GM11168 (cell line): ENCODE results near the gene MAML1.
"Not testable (repeated sequence)": the region's sequence is repeated elsewhere in the genome, so short reads cannot be mapped to it uniquely, and the experiment has no call there.

ENCODE experiments used
- in situ Hi-C: fragments of 300-500 bp; cut with MboI; formaldehyde crosslinking; loops from one replicate; pipeline ENCODE4 v1.12.0; 2022; ENCODE audit warnings: low sequenced_read_pairs; ENCODE audit not compliant: unreplicated experiment

MAML1 gene

DNA sequence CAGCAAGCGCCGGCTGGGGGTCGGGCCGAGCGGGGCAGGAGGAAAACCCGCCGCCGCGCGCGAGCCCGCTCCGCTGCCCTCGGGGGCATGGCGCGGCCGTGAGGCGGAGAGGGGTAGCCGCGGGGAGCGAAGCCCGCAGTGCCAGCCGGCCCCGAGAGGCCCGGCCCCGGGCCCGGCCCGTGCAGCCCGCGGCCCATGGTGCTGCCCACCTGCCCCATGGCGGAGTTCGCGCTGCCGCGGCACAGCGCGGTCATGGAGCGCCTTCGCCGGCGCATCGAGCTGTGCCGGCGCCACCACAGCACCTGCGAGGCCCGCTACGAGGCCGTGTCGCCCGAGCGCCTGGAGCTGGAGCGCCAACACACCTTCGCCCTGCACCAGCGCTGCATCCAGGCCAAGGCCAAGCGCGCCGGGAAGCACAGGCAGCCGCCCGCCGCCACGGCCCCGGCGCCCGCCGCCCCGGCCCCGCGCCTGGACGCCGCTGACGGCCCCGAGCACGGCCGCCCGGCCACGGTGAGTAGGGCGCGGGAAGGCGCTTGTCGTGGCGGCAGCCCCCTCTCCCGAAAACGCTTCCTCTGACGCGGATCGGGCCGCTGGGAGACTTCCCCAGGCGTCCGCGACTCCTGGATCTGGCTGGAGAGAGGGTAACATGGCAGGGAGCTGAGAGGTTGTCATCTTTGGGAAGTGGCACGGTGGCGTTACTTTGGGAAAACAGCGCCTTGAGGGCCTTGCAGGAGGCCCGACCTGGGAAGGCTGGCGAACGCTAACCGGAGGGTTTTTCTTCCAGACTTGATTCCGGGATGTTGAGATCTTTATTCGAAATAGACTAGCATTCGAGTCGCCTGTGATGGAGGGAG, 523 bp downstream of the MAML1 start:
- in situ Hi-C loops: no loop called here

DNA sequence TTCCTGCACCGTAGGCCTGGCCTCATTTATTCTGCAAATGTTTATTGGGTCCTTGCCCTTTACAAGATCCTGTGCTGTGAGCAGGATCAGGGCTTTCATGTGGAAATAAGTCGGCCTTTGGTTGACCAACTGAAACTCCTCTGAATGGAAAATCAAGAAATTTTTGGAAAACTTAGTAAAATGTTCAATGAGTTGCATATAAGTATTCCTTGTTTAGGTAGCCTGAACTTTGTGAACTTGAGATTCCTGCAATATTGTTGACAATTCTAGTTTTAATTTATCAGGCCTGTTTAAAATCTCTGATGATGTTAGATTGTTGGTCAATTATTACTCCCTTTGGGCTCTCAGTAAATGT, 1.1 kb downstream of the MAML1 start:
- in situ Hi-C loops: no loop called here

DNA sequence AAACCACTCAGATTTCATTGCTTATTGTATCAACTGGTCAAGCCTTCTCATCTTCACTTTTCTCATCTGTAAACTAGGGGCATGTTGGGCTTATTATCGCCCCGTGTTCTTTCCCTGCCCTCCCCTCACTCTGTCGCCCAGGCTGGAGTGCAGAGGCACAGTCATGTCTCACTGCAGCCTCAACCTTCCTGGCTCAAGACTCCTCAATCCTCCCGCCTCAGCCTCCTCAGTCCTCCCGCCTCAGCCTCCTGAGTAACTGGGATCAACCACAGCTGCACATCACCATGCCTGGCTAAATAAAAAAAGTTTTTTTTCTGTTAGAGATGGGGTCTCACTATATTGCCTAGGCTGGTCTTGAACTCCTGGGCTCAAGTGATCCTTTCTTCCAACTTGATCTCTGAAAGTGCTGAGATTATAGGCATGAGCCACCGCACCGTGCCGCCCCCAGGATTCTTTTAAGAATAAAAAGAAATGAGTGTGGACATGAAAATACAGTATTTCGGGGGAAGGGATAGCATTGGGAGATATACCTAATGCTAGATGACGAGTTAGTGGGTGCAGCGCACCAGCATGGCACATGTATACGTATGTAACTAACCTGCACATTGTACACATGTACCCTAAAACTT, 2.0 kb downstream of the MAML1 start:
- in situ Hi-C loops: no loop called here

DNA sequence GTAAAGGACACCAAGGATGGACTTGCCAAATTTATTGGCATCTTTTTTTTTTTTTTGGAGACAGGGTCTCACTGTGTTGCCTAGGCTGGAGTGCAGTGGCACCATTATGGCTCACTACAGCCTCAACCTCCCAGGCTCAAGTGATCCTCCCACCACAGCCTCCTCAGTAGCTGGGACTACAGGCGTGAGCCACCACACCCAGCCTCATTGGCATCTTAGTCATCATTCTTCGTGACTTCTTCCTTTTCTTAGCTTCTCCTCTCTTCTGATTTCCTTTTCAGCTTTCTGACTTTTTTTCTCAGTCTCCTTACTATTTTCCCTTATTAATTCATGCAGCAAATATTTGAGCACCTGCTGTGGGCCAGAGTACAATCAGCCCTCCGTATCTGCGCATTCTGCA, 6.1 kb downstream of the MAML1 start:
- in situ Hi-C loops: no loop called here

DNA sequence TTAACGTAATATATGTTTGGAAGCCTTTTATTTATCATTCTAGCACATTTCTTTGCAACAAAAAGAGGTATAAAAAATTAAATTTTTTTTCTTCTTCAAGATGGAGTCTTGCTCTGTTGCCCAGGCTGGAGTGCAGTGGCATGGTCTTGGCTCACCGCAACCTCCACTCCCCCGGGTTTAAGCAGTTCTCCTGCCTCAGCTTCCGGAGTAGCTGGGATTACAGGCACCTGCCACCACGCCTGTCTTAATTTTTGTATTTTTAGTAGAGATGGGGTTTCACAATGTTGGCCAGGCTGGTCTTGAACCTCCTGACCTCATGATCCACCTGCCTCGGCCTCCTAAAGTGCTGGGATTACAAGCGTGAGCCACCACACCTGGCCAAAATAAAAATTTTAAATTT, 11.5 kb downstream of the MAML1 start:
- in situ Hi-C loops: not testable (repeated sequence)

DNA sequence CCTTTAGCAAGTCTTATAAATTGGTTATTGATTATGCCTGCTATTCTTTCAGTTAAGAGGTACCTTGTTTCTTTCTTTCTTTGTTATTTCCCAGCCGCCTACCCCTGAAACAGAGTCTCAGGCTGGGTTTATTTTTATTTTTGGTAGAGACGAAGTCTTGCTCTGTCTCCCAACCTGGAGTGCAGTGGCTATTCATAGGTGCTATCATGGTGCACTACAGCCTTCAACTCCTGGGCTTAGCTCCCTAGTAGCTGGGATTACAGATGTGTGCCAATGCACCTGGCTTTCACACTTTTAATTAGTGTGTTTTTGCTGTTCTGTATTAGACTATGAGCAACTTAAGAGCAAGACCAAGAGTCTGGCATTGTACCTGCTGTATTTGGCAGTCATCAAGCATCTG, 14.2 kb downstream of the MAML1 start:
- in situ Hi-C loops: no loop called here

DNA sequence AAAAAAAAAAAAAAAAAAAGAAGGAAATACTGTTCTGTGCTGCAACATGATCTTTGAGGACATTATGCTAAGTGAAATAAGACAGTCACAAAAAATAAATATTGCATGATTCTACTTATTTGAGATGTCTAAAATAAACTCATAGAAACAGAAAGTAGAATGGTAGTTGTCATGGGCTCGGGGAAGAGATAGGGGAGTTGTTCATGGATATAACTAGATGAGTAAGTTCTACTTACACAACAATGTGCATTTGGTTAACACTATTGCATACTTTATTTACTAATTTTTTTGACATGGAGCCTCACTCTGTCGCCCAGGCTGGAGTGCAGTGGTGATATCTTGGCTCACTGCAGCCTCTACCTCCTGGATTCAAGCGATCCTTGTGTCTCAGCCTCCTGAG, 15.2 kb downstream of the MAML1 start:
- in situ Hi-C loops: no loop called here

DNA sequence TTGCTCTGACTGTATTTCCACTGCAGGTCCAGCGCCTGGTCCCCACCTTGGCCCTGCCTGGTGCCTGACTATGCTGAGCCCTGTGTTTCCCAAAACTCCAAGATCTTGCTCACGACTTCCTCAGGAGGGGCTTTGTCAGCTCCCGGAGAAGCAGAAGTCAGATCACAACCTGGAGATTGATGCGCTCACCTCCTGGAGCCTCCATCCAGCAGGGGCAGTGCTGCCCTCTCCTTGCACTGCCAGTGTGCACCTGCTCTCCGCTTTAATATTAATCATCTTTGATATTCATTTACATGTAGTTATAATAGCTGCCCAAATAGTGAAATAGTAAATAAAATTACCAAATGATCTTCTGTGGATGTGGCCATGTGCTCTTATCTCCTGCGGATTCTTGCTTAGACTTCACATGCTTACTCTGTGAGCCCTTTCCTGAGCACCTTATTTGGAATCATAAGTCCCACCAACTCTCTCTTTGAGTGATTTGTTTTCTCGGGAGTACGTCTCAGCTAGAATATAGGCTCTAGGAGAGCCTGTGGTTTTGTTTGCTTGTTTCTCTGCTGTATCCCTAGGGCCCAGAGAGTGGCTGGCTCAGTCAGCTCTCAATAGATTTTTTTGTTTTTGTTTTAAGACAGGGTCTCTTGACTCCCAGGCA, 17.4 kb downstream of the MAML1 start:
- in situ Hi-C loops: no loop called here

DNA sequence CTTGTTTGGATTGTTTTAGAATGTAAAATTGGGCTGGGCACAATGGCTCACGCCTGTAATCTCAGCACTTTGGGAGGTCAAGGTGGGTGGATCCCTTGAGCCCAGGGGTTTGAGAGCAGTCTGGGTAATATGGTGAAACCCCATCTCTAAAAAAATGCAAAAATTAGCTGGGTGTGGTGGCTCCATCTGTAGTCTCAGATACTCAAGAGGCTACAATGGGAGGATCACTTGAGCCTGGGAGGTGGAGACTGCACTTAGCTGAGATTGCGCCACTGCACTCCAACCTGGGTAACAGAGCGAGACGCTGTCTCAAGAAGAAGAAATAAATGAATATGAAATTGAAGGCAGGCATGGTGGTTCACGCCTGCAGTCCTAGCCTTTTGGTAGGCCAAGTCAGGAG, 21.3 kb downstream of the MAML1 start:
- in situ Hi-C loops: no loop called here

DNA sequence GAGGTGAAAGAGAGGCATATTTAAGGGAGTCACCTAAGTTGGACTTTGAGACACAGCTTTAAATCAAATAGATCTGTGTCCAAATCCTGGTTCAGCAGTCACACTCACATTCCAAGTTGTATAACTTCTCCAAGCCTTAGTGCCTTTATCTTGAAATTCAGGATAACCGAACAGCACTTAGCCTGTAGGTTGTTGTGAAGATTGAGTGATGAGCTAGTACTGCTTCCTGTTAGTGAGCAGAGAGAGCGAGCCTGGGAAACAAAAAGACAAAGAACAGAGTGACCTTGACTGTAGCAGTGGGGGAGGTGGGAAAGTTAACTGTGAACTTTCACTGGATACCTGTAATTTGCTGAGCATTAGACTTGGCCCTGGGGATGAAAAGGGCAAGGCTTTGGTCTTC, 22.4 kb downstream of the MAML1 start:
- in situ Hi-C loops: no loop called here

DNA sequence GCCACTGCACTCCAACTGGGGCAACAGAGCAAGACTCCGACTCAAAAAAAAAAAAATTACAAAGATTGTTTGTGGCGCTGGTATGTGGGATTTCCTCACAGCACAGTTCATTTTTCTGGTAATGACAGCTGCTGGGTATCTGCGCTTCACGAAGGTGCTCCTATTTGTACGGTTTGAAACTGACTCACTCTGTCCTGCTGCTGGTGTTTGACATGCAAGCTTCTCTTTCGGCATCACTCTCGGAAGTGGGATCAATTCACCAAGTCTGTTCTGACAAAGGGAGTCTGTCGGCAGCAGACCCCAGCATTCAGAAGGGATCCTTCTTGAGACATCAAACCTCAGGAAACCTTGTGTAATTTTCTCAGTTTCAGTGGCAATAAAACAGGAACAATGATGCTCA, 26.3 kb downstream of the MAML1 start:
- in situ Hi-C loops: no loop called here

DNA sequence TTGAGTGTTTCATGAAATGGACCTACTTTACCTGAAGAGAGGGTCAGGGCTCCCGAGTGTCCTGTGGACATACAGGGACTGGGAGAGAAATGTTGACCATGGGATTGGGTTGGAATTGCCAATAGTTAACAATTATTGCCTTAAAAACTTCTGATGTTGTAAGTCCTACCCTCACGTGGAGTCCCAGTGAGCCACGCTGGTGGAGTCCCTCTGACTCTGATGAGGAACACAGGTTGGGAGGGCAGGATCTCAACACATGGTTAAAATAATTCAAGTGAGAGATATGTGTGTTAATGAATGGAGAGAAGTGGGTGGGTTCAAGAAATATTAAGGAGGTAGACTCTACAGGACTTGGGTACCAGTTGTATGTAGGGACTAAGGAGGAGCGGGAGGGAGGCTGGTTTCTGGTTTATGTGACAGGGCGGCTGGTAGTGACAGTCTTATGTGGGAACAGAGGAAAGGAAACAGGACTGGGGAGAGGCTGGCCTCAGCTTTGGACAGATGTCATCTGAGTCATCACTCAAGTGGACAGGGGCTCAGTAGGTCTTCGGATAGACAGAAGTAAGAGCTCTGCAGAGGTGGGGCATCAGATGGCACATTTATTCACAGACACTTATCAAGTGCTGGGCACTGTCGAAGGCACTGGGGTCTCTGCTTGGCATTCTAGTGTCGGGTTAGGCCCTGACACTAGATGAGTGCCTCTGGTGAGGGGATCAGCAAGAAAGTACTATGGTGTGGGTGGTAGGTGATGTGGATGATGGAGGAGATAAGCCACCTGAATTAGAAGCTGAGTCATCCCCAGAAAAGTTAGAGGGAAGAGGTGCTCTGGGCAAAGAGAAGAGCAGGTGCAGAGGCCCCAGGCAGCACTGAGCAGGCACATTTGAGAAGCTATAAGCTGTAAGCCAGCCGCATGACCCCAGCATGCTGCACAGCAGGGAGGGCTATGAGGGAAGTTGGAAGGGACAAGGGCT, 27.2 kb downstream of the MAML1 start:
- in situ Hi-C loops: no loop called here

DNA sequence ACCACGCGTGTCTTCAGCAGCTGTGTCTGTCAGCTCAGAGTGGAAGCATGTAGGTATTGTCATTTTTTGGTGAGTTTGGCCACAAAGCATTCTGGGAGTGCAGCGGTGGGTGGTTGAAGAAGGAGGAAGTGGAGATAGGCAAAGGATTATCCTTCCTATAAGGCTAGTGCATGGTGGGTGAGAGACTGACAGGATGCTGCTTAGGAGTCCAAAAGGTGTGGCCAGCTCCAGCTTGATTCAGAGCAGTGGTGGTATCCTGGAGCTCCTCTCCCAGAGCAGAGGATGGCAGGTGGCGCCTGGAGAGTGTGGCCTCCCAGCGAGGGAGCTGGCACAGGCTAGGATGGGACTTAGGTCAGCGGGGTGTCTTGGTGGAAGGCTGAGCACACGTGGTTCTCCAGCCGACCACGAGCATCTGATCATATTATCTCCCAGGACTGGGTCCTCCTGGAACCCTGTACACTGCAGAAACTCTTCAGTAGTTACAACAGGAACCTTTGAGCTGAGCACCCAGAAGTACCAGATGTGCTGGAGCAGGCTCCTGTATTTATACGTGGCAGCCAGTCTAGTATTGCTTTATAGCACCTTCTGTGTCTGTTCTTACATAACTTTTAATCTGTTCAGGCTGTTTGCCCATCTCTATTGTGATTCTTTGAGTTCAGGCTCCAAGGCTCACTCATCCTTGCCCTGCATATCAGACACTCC, 29.6 kb downstream of the MAML1 start:
- in situ Hi-C loops: no loop called here

DNA sequence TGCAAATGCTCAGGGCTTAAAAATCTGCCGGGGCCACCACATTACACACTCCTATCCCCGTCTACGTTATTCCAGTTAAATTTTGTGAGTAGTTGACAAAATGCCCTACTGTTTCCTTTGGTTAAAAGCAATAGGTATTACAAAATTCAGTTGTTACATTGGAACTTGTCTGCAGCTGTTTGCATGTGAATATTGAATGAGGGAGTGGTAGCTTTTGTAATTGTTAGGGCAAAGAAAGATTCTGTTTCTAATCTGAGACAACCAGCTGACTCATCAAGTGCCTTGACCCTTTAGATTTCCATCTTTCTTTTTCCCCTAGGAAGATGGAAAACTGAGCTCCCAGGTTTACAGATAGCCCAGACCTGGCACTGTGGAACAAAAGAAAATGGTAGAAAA, 30.2 kb downstream of the MAML1 start:
- in situ Hi-C loops: no loop called here

DNA sequence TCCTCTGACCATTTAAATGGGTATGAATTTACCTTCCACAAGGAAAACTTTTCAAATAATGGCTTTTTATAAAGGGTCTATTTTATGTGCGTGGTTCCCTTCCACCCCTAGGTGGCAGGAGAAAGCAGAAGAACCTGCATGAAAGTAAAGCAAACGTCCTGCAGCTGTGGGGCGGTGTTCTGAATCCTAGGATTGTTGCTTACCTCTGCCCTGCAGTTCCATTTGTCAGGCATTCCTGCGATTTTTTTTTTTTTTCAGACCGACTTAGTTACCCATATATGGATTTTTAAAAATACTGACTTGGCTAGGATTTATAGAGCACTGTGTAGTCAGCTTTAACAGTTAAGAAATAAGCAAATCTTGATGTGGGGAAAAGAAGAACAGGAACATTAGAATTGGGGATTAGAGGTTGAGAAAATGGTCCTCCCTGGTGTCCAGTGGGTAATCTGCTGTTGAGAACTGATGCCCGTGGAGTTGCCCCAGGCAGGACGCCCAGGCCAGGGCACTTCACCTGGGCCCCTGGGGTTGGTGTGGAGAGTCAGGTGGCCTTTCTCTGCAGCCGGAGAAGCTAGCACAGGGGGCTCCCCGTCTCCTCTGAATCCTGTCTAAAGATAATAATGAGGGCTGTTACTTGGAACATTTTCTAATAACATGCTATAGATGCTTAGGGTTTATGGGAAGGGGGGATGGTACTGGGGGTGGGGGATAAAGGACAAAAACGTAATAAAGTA, 30.8 kb downstream of the MAML1 start:
- in situ Hi-C loops: no loop called here

DNA sequence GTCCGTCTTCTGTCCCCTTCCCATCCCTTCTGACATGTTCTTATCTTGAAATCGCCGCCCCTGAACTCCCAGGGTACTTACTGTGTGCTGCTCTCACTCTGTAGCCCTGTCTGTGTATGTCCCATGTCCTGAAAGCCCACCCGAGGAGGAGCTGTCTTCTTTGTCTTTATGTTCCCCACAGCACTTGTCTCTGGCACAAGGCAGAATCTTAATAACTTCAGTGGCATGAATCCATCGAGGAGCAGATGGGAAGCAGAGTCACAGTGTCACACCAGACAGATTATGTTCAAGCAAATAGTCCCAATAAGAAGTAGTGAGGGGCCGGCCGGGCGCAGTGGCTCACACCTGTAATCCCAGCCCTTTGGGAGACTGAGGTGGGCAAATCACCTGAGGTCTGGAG, 31.4 kb downstream of the MAML1 start:
- in situ Hi-C loops: no loop called here

DNA sequence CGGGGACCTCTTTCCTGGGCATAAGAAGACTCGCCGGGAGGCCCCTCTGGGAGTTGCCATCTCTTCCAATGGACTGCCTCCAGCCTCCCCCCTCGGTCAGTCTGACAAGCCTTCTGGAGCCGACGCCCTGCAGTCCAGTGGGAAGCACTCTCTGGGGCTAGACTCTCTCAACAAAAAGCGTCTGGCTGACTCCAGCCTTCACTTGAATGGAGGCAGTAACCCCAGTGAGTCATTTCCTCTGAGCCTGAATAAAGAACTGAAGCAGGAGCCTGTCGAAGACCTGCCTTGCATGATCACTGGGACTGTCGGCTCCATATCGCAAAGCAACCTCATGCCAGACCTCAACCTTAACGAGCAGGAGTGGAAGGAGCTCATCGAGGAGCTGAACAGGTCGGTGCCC, 32.8 kb downstream of the MAML1 start:
- in situ Hi-C loops: no loop called here

DNA sequence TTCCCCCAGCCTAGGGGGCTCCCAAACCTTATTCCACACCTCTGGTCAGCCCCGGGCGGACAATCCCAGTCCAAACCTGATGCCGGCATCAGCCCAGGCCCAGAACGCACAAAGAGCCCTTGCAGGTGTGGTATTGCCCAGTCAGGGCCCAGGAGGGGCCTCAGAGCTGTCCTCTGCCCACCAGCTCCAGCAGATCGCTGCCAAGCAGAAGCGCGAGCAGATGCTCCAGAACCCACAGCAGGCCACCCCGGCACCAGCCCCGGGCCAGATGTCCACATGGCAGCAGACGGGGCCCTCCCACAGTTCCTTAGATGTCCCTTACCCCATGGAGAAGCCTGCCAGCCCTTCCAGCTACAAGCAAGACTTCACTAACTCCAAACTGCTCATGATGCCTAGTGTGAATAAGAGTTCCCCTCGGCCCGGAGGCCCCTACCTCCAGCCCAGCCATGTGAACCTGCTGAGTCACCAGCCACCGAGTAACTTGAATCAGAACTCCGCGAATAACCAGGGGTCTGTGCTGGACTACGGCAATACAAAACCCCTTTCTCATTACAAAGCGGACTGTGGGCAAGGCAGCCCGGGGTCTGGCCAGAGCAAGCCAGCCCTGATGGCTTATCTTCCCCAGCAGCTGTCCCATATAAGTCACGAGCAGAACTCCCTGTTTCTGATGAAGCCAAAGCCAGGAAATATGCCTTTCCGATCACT, 33.6 kb downstream of the MAML1 start:
- in situ Hi-C loops: no loop called here
